ENCODE measurements around the gene EYA2.

- no peak for TF ChIP-seq CTCF (conservative IDR thresholded peaks at IDR 0.05 in 1 of 2, IDR thresholded peaks at IDR 0.05 in 1 of 2; ENCODE audit: extremely low read depth in 1 of 2, insufficient read depth in 1 of 2, low read depth in 1 of 2, low read length in 2 of 2)
- no peak for TF ChIP-seq EZH2 (IDR thresholded peaks at IDR 0.05; ENCODE audit: borderline replicate concordance, low read length)
Observed at GRCh38 chr20:47224300-47224791, 329.7 kb downstream of the EYA2 start.

Measured in mammary epithelial cell (primary cell).